CD4-positive, alpha-beta memory T cell (primary cell): ENCODE measurements around the gene CD28. TPM values are rescaled to one million over a fixed set of nuclear protein-coding genes. Genes with fewer than 3 reads are reported as not detected.

ENCODE experiments used
- CTCF ChIA-PET: fragments of 350-600 bp; sonication (Branson Sonifier 250); formaldehyde crosslinking; loops from one replicate; lab custom pipeline; 2021; ENCODE audit warnings: inconsistent platforms; ENCODE audit not compliant: partially characterized antibody; lab: Charles Lee
- POLR2A ChIA-PET: fragments of 350-600 bp; sonication (Branson Sonifier 250); formaldehyde crosslinking; loops from one replicate; lab custom pipeline; 2021; ENCODE audit not compliant: partially characterized antibody; lab: Charles Lee
- DNase-seq, 5 donors: peaks; one replicate each; pipeline versions ENCODE4 v3.0.0 to v3.0.0-alpha.2; 2020 to 2022; ENCODE audit warnings: mixed read lengths in 1 of 5
- H3K27ac ChIP-seq: one replicate; pipeline ENCODE4 v1.7.0; 2013; ENCODE audit warnings: low read depth, low read length
- H3K27me3 ChIP-seq: 2 replicates; pipeline ENCODE4 v1.7.0; 2013; ENCODE audit warnings: mild to moderate bottlenecking, low read length, moderate library complexity; ENCODE audit not compliant: insufficient read depth
- H3K36me3 ChIP-seq: 2 replicates; pipeline ENCODE4 v1.7.0; 2013; ENCODE audit warnings: mild to moderate bottlenecking, low read length, moderate library complexity; ENCODE audit not compliant: insufficient read depth
- H3K4me1 ChIP-seq: 2 replicates; pipeline ENCODE4 v1.7.0; 2013; ENCODE audit warnings: mild to moderate bottlenecking, low read length, moderate library complexity; ENCODE audit not compliant: insufficient read depth
- H3K4me3 ChIP-seq, 2 donors: one replicate each; pipeline ENCODE4 v1.7.0; 2013; ENCODE audit warnings: low read length in 2 of 2, mild to moderate bottlenecking in 1 of 2
- H3K9me3 ChIP-seq, 2 donors: one replicate each; pipeline ENCODE4 v1.7.0; 2013; ENCODE audit warnings: low read length in 2 of 2, control low read depth in 1 of 2; ENCODE audit not compliant: control insufficient read depth in 1 of 2
- H3K27ac Mint-ChIP-seq, 7 donors: one replicate each; pipeline ENCODE4 v1.8.0; 2020 to 2021; ENCODE audit warnings: mixed read lengths in 7 of 7, mild to moderate bottlenecking in 6 of 7, inconsistent platforms in 3 of 7, moderate library complexity in 3 of 7
- H3K27me3 Mint-ChIP-seq, 2 donors: one replicate each; pipeline ENCODE4 v1.8.0; 2020 to 2021; ENCODE audit warnings: mixed read lengths in 2 of 2
- H3K36me3 Mint-ChIP-seq, 2 donors: one replicate each; pipeline ENCODE4 v1.8.0; 2020 to 2021; ENCODE audit warnings: mixed read lengths in 2 of 2, inconsistent platforms in 1 of 2, mild to moderate bottlenecking in 1 of 2
- H3K4me1 Mint-ChIP-seq, 4 donors: one replicate each; pipeline ENCODE4 v1.8.0; 2020 to 2021; ENCODE audit warnings: mixed read lengths in 4 of 4, mild to moderate bottlenecking in 1 of 4
- H3K4me3 Mint-ChIP-seq, 8 donors: one replicate each; pipeline ENCODE4 v1.8.0; 2020 to 2021; ENCODE audit warnings: mixed read lengths in 8 of 8, mild to moderate bottlenecking in 7 of 8, moderate library complexity in 6 of 8, inconsistent platforms in 3 of 8
- H3K9me3 Mint-ChIP-seq, 8 donors: one replicate each; pipeline ENCODE4 v1.8.0; 2020 to 2021; ENCODE audit warnings: mixed read lengths in 8 of 8, mild to moderate bottlenecking in 5 of 8, inconsistent platforms in 3 of 8, moderate library complexity in 1 of 8
- intact Hi-C: fragments of 100-400 bp; cut with micrococcal nuclease; formaldehyde crosslinking; loops from one replicate; pipeline ENCODE4 v1.15.1; 2023
- polyA plus RNA-seq, 2 donors: library from polyadenylated mRNA; unstranded; fragments of 300-500 nt; fragmentation: Illumina TruSeq; gene quantifications; one replicate each; pipeline ENCODE4 v1.2.3, GENCODE V29; 2021
- total RNA-seq, 2 experiments: library from RNA; stranded (reverse); gene quantifications; one replicate each; pipeline ENCODE4 v1.2.3, GENCODE V29; 2021

CD28 gene
- total RNA-seq, result 100 to 1,000 TPM; 203 to 222 TPM
- 100 to 1,000 TPM in 1 of 2 donors, 10 to 100 TPM in 1; 80.0 to 132 TPM for polyA plus RNA-seq

- Histone ChIP-seq H3K4me1 (peaks cover 44% of the 10 kb centered on the region), H3K27ac (peak within 1 kb of the TSS; percentile 94), H3K27me3 (no peaks in the 10 kb centered on the region), H3K36me3 (peaks cover 11% of the 10 kb centered on the region), H3K4me3 (peak within 1 kb of the TSS; percentile 78 to 90), H3K9me3 (no peaks in the 10 kb centered on the region)
- DNase-seq, result peak; percentile 94 to 96 (median 94)
- H3K4me1 Mint-ChIP-seq, result peaks cover 42 to 75% (median 55%) of the 10 kb centered on the region in 4 donors
- peaks cover 0 to 4% (median 2%) of the 10 kb centered on the region in 8 donors for H3K9me3 Mint-ChIP-seq
- ChIA-PET POLR2A (interaction anchor here (0.7 to 21.6 kb wide), 10 partner anchors 12 to 171 kb away, joined by 3 to 794 read pairs (median 22); partner anchors contain the start of genes CTLA4 and RAPH1), CTCF (interaction anchor here (0.7 to 4.4 kb wide), 14 partner anchors 11 to 222 kb away, joined by 3 to 34 read pairs (median 4); no protein-coding TSS in a partner anchor)
- H3K27ac Mint-ChIP-seq, result peak within 1 kb of the TSS; percentile 93 to 100 (median 99)
- H3K4me3 Mint-ChIP-seq, result peak within 1 kb of the TSS; percentile 86 to 99 (median 92)
- intact Hi-C loops, result loop anchor here (1.0 to 5.0 kb wide), 8 partner anchors 12 to 469 kb away; partner anchors contain the start of genes CTLA4, CYP20A1 and RAPH1
- no peaks in the 10 kb centered on the region for H3K27me3 Mint-ChIP-seq
- peaks cover 46 to 50% of the 10 kb centered on the region in 2 donors for H3K36me3 Mint-ChIP-seq
Observed at GRCh38 chr2:203706403-203706802, at the start of gene CD28. Gene CD28, plus strand, starts transcription at chr2:203706639. Its CDS starts 58 bp downstream, at chr2:203706697.

GRCh38 chr2:203659331-203660049 lies 46.9 kb upstream of the CD28 start:
- Histone ChIP-seq H3K4me3 (no peak overlapping the region), H3K27ac (no peak overlapping the region), H3K9me3 (no peaks in the 10 kb centered on the region), H3K36me3 (no peaks in the 10 kb centered on the region), H3K4me1 (no peaks in the 10 kb centered on the region), H3K27me3 (no peaks in the 10 kb centered on the region)
- no peak for DNase-seq
- CTCF ChIA-PET, result no interaction called here
- Mint-ChIP-seq H3K4me3 (no peak overlapping the region), H3K4me1 (peaks cover 6 to 17% (median 12%) of the 10 kb centered on the region in 4 donors), H3K36me3 (no peaks in the 10 kb centered on the region), H3K9me3 (peaks cover 0 to 2% (median 0%) of the 10 kb centered on the region in 8 donors), H3K27me3 (no peaks in the 10 kb centered on the region), H3K27ac (peak overlapping the region in 1 of 7 donors; percentile 38)
- POLR2A ChIA-PET, result no interaction called here
- intact Hi-C loops, result no loop called here

GRCh38 chr2:203660465-203660864 lies 46.0 kb upstream of the CD28 start:
- H3K4me1 Mint-ChIP-seq, result peaks cover 4 to 17% (median 9%) of the 10 kb centered on the region in 4 donors
- no peaks in the 10 kb centered on the region for H3K36me3 Mint-ChIP-seq
- Histone ChIP-seq H3K27ac (no peak overlapping the region), H3K4me3 (no peak overlapping the region), H3K36me3 (no peaks in the 10 kb centered on the region), H3K4me1 (no peaks in the 10 kb centered on the region), H3K27me3 (no peaks in the 10 kb centered on the region), H3K9me3 (no peaks in the 10 kb centered on the region)
- CTCF ChIA-PET, result no interaction called here
- POLR2A ChIA-PET, result no interaction called here
- no peak for DNase-seq
- H3K4me3 Mint-ChIP-seq, result no peak overlapping the region
- intact Hi-C loops, result no loop called here
- peaks cover 0 to 2% (median 0%) of the 10 kb centered on the region in 8 donors for H3K9me3 Mint-ChIP-seq
- peak overlapping the region in 1 of 7 donors; percentile 46 for H3K27ac Mint-ChIP-seq
- no peaks in the 10 kb centered on the region for H3K27me3 Mint-ChIP-seq

GRCh38 chr2:203661279-203661908 lies 45.0 kb upstream of the CD28 start:
- ChIA-PET POLR2A (no interaction called here), CTCF (no interaction called here)
- Histone ChIP-seq H3K9me3 (no peaks in the 10 kb centered on the region), H3K36me3 (no peaks in the 10 kb centered on the region), H3K4me1 (no peaks in the 10 kb centered on the region), H3K27ac (no peak overlapping the region), H3K27me3 (no peaks in the 10 kb centered on the region), H3K4me3 (no peak overlapping the region)
- peaks cover 4 to 17% (median 9%) of the 10 kb centered on the region in 4 donors for H3K4me1 Mint-ChIP-seq
- intact Hi-C loops, result no loop called here
- H3K27me3 Mint-ChIP-seq, result no peaks in the 10 kb centered on the region
- H3K36me3 Mint-ChIP-seq, result no peaks in the 10 kb centered on the region
- no peak overlapping the region for H3K4me3 Mint-ChIP-seq
- no peak for DNase-seq
- peak overlapping the region in 1 of 7 donors; percentile 36 for H3K27ac Mint-ChIP-seq
- peaks cover 0 to 2% (median 0%) of the 10 kb centered on the region in 8 donors for H3K9me3 Mint-ChIP-seq

- intact Hi-C loops, result no loop called here
- H3K4me3 Mint-ChIP-seq, result no peak overlapping the region
- H3K4me3 ChIP-seq, result no peak overlapping the region
- no peaks in the 10 kb centered on the region for H3K36me3 Mint-ChIP-seq
- H3K36me3 ChIP-seq, result no peaks in the 10 kb centered on the region
- ChIA-PET CTCF (interaction anchor here (1.0 kb wide), 1 partner anchor 49 kb away, joined by 3 read pairs; no protein-coding TSS in a partner anchor), POLR2A (no interaction called here)
- no peaks in the 10 kb centered on the region for H3K4me1 ChIP-seq
- no peaks in the 10 kb centered on the region for H3K27me3 ChIP-seq
- no peaks in the 10 kb centered on the region for H3K27me3 Mint-ChIP-seq
- no peaks in the 10 kb centered on the region for H3K9me3 ChIP-seq
- H3K9me3 Mint-ChIP-seq, result peaks cover 0 to 2% (median 0%) of the 10 kb centered on the region in 8 donors
- peaks cover 0 to 12% (median 3%) of the 10 kb centered on the region in 4 donors for H3K4me1 Mint-ChIP-seq
- H3K27ac Mint-ChIP-seq, result no peak overlapping the region
- no peak for DNase-seq
- H3K27ac ChIP-seq, result no peak overlapping the region
Observed at GRCh38 chr2:203662487-203662886, 44.0 kb upstream of the CD28 start.

GRCh38 chr2:203662951-203663350 lies 43.5 kb upstream of the CD28 start:
- H3K27ac Mint-ChIP-seq, result peak overlapping the region in 1 of 7 donors; percentile 27

More at GRCh38 chr2:203662951-203663350, 43.5 kb upstream of the CD28 start:
- Mint-ChIP-seq H3K36me3 (no peaks in the 10 kb centered on the region), H3K27me3 (no peaks in the 10 kb centered on the region), H3K4me3 (no peak overlapping the region), H3K4me1 (peaks cover 0 to 12% (median 3%) of the 10 kb centered on the region in 4 donors), H3K9me3 (peaks cover 0 to 2% (median 0%) of the 10 kb centered on the region in 8 donors)
- H3K4me3 ChIP-seq, result no peak overlapping the region
- H3K4me1 ChIP-seq, result no peaks in the 10 kb centered on the region
- ChIA-PET POLR2A (no interaction called here), CTCF (interaction anchor here (1.0 kb wide), 1 partner anchor 49 kb away, joined by 3 read pairs; no protein-coding TSS in a partner anchor)
- no peaks in the 10 kb centered on the region for H3K9me3 ChIP-seq
- no peak overlapping the region for H3K27ac ChIP-seq
- no peaks in the 10 kb centered on the region for H3K36me3 ChIP-seq
- no peaks in the 10 kb centered on the region for H3K27me3 ChIP-seq
- DNase-seq, result no peak
- intact Hi-C loops, result no loop called here
